HepG2 (cell line): Measurements from ENCODE around the gene TMEM61. TPM values are rescaled to one million over a fixed set of nuclear protein-coding genes. Genes with fewer than 3 reads are reported as not detected.

ENCODE experiments used
- ERF ChIP-seq: IDR thresholded peaks from 2 replicates; pipeline ENCODE4 v1.6.1; 2018; ENCODE audit warnings: missing biosample characterization, missing genetic modification reagents
- JUN ChIP-seq: sonication (generic); formaldehyde crosslinking; IDR thresholded peaks from 2 replicates; pipeline ENCODE4 v1.4.0; 2020; ENCODE audit warnings: mild to moderate bottlenecking, missing genetic modification reagents
- KLF12 ChIP-seq: sonication (generic); formaldehyde crosslinking; IDR thresholded peaks from 2 replicates; pipeline ENCODE4 v1.4.0; 2020; ENCODE audit warnings: missing genetic modification reagents, borderline replicate concordance
- KLF13 ChIP-seq: sonication (generic); formaldehyde crosslinking; IDR thresholded peaks from 2 replicates; pipeline ENCODE4 v1.4.0; 2020; ENCODE audit warnings: mild to moderate bottlenecking, missing genetic modification reagents
- NCOR1 ChIP-seq: fragments of 200-600 bp; sonication (generic); IDR thresholded peaks from 2 replicates; pipeline ENCODE4 v1.7.0; 2017; ENCODE audit warnings: antibody characterized with exemption, low read length, borderline replicate concordance
- SMC3 ChIP-seq: IDR thresholded peaks from 2 replicates; pipeline ENCODE4 v1.6.1; 2011; ENCODE audit warnings: low read length, improper control_type of control experiment
- ZFP82 ChIP-seq: sonication (generic); formaldehyde crosslinking; IDR thresholded peaks from 2 replicates; pipeline ENCODE4 v1.5.1; 2020; ENCODE audit warnings: mild to moderate bottlenecking, missing genetic modification reagents, borderline replicate concordance
- ZNF30 ChIP-seq: sonication (generic); formaldehyde crosslinking; IDR thresholded peaks from 2 replicates; pipeline ENCODE4 v1.5.0; 2020; ENCODE audit warnings: mild to moderate bottlenecking, missing genetic modification reagents
- ZNF530 ChIP-seq: sonication (generic); formaldehyde crosslinking; IDR thresholded peaks from 2 replicates; pipeline ENCODE4 v1.5.0; 2020; ENCODE audit warnings: low read depth, mild to moderate bottlenecking, missing genetic modification reagents
- ZNF549 ChIP-seq: sonication (generic); formaldehyde crosslinking; IDR thresholded peaks from 2 replicates; pipeline ENCODE4 v1.5.0; 2020; ENCODE audit warnings: missing genetic modification reagents
- ZNF644 ChIP-seq: IDR thresholded peaks from 2 replicates; pipeline ENCODE4 v1.6.1; 2016; ENCODE audit warnings: low read depth
- ZNF737 ChIP-seq: sonication (generic); formaldehyde crosslinking; IDR thresholded peaks from 2 replicates; pipeline ENCODE4 v1.5.0; 2020; ENCODE audit warnings: missing genetic modification reagents, mild to moderate bottlenecking, borderline replicate concordance
- ZNF790 ChIP-seq: sonication (generic); formaldehyde crosslinking; IDR thresholded peaks from 2 replicates; pipeline ENCODE4 v1.8.0; 2022; ENCODE audit warnings: missing genetic modification reagents, mild to moderate bottlenecking, borderline replicate concordance
- ZSCAN25 ChIP-seq: sonication (generic); formaldehyde crosslinking; IDR thresholded peaks from 2 replicates; pipeline ENCODE4 v1.8.0; 2022; ENCODE audit warnings: mild to moderate bottlenecking, missing genetic modification reagents
- polyA plus RNA-seq, 8 experiments: library from polyadenylated mRNA; depleted of rRNA in 3 of 8; stranded (reverse) in 7 of 8; unstranded in 1 of 8; fragments of >200 nt; fragmentation: Illumina TruSeq in 4 of 8; extraction: Trizol in 4 of 8; gene quantifications; 2 replicates each; pipeline versions ENCODE4 v1.2.1 to v1.2.3, GENCODE V29; 2011 to 2016; ENCODE audit warnings: low read depth in 4 of 8, missing spikeins in 1 of 8, mixed read lengths in 1 of 8; ENCODE audit not compliant: insufficient read depth in 1 of 8
- total RNA-seq, 5 experiments: library from RNA; depleted of rRNA; stranded (reverse); fragments of >200 nt; fragmentation: Illumina TruSeq; extraction: Trizol; gene quantifications; 2 replicates each; pipeline ENCODE4 v1.2.3, GENCODE V29; 2016; ENCODE audit warnings: low read depth in 1 of 5
- TF ChIP-seq, protein P1 (sequence below): sonication (generic); formaldehyde crosslinking; IDR thresholded peaks from 2 replicates; pipeline ENCODE4 v1.8.1; 2022; ENCODE audit warnings: mild to moderate bottlenecking, missing genetic modification reagents
- TF ChIP-seq, protein P2 (sequence below), 2 experiments: sonication (generic) in 1 of 2; formaldehyde crosslinking in 1 of 2; IDR thresholded peaks; 2 replicates each; pipeline versions ENCODE4 v1.4.0 to v1.6.1; 2018 to 2020; ENCODE audit warnings: missing genetic modification reagents in 2 of 2, borderline replicate concordance in 1 of 2, low read depth in 1 of 2, mild to moderate bottlenecking in 1 of 2, missing biosample characterization in 1 of 2
- TF ChIP-seq, protein P3 (sequence below): sonication (generic); formaldehyde crosslinking; IDR thresholded peaks from 2 replicates; pipeline ENCODE4 v1.9.0; 2022; ENCODE audit warnings: low read depth, missing genetic modification reagents
- TF ChIP-seq, protein P4 (sequence below): sonication (generic); formaldehyde crosslinking; IDR thresholded peaks from 2 replicates; pipeline ENCODE4 v1.4.0; 2020; ENCODE audit warnings: missing genetic modification reagents, borderline replicate concordance
- TF ChIP-seq, protein P5 (sequence below): sonication (generic); formaldehyde crosslinking; IDR thresholded peaks from 2 replicates; pipeline ENCODE4 v1.4.0; 2020; ENCODE audit warnings: mild to moderate bottlenecking, missing genetic modification reagents
- TF ChIP-seq, protein P6 (sequence below): sonication (generic); formaldehyde crosslinking; IDR thresholded peaks from 2 replicates; pipeline ENCODE4 v1.8.0; 2022; ENCODE audit warnings: missing genetic modification reagents, low read depth, mild to moderate bottlenecking, borderline replicate concordance

TMEM61 gene
- total and polyA plus RNA-seq, 2 of the 13 experiments (the other 11 are each of a cell fraction or from before 2014, with no cell fraction given), result not detected

GRCh38 chr1:55039342-55040082 lies 59.1 kb downstream of the TMEM61 start, which contains the start of gene PCSK9 (continued):
- TF ChIP-seq, protein P1, sequence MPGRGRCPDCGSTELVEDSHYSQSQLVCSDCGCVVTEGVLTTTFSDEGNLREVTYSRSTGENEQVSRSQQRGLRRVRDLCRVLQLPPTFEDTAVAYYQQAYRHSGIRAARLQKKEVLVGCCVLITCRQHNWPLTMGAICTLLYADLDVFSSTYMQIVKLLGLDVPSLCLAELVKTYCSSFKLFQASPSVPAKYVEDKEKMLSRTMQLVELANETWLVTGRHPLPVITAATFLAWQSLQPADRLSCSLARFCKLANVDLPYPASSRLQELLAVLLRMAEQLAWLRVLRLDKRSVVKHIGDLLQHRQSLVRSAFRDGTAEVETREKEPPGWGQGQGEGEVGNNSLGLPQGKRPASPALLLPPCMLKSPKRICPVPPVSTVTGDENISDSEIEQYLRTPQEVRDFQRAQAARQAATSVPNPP (CRISPR knock-in tag), result peak; percentile 94
- TF ChIP-seq ZNF737 (CRISPR knock-in tag) (0 out of 2 replicates have a peak, but pooled peaks have one; percentile 84), ZNF790 (CRISPR knock-in tag) (peak; percentile 80; the same call in 1 of the 2 replicates), ZSCAN25 (peak; percentile 79), ERF (CRISPR knock-in tag) (peak; percentile 84), ZNF549 (CRISPR knock-in tag) (no peak), JUN (CRISPR knock-in tag) (peak; percentile 56; the same call in 1 of the 2 replicates), SMC3 (no peak), ZNF644 (CRISPR knock-in tag) (no peak), NCOR1 (no peak), KLF13 (CRISPR knock-in tag) (no peak), ZNF30 (CRISPR knock-in tag) (peak; percentile 84; the same call in 1 of the 2 replicates), KLF12 (CRISPR knock-in tag) (peak; percentile 67; the same call in 1 of the 2 replicates), ZFP82 (CRISPR knock-in tag) (no peak), ZNF530 (CRISPR knock-in tag) (peak; percentile 76; the same call in 1 of the 2 replicates)
- TF ChIP-seq, protein P2, sequence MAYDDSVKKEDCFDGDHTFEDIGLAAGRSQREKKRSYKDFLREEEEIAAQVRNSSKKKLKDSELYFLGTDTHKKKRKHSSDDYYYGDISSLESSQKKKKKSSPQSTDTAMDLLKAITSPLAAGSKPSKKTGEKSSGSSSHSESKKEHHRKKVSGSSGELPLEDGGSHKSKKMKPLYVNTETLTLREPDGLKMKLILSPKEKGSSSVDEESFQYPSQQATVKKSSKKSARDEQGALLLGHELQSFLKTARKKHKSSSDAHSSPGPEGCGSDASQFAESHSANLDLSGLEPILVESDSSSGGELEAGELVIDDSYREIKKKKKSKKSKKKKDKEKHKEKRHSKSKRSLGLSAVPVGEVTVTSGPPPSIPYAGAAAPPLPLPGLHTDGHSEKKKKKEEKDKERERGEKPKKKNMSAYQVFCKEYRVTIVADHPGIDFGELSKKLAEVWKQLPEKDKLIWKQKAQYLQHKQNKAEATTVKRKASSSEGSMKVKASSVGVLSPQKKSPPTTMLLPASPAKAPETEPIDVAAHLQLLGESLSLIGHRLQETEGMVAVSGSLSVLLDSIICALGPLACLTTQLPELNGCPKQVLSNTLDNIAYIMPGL (CRISPR knock-in tag; IDR thresholded peaks at IDR 0.05; ENCODE audit: borderline replicate concordance in 1 of 2, low read depth in 1 of 2), result peak; percentile 68 to 86
- TF ChIP-seq, protein P3, sequence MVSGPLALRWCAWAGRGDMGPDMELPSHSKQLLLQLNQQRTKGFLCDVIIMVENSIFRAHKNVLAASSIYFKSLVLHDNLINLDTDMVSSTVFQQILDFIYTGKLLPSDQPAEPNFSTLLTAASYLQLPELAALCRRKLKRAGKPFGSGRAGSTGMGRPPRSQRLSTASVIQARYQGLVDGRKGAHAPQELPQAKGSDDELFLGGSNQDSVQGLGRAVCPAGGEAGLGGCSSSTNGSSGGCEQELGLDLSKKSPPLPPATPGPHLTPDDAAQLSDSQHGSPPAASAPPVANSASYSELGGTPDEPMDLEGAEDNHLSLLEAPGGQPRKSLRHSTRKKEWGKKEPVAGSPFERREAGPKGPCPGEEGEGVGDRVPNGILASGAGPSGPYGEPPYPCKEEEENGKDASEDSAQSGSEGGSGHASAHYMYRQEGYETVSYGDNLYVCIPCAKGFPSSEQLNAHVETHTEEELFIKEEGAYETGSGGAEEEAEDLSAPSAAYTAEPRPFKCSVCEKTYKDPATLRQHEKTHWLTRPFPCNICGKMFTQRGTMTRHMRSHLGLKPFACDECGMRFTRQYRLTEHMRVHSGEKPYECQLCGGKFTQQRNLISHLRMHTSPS, result no peak
- TF ChIP-seq, protein P4, sequence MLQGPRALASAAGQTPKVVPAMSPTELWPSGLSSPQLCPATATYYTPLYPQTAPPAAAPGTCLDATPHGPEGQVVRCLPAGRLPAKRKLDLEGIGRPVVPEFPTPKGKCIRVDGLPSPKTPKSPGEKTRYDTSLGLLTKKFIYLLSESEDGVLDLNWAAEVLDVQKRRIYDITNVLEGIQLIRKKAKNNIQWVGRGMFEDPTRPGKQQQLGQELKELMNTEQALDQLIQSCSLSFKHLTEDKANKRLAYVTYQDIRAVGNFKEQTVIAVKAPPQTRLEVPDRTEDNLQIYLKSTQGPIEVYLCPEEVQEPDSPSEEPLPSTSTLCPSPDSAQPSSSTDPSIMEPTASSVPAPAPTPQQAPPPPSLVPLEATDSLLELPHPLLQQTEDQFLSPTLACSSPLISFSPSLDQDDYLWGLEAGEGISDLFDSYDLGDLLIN (CRISPR knock-in tag), result peak; percentile 93; the same call in 1 of the 2 replicates
- TF ChIP-seq, protein P5, sequence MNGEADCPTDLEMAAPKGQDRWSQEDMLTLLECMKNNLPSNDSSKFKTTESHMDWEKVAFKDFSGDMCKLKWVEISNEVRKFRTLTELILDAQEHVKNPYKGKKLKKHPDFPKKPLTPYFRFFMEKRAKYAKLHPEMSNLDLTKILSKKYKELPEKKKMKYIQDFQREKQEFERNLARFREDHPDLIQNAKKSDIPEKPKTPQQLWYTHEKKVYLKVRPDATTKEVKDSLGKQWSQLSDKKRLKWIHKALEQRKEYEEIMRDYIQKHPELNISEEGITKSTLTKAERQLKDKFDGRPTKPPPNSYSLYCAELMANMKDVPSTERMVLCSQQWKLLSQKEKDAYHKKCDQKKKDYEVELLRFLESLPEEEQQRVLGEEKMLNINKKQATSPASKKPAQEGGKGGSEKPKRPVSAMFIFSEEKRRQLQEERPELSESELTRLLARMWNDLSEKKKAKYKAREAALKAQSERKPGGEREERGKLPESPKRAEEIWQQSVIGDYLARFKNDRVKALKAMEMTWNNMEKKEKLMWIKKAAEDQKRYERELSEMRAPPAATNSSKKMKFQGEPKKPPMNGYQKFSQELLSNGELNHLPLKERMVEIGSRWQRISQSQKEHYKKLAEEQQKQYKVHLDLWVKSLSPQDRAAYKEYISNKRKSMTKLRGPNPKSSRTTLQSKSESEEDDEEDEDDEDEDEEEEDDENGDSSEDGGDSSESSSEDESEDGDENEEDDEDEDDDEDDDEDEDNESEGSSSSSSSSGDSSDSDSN, result peak; percentile 98
- TF ChIP-seq, protein P6, sequence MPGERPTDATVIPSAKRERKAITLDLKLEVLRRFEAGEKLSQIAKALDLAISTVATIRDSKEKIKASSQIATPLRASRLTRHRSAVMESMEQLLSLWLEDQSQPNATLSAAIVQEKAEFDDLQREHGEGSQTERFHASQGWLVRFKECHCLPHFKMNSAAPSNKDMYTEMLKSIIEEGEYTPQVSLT, result no peak
